Endothelial cell (in vitro differentiated cells): ENCODE measurements around the gene CNPY4. TPM values are rescaled to one million over a fixed set of nuclear protein-coding genes. Genes with fewer than 3 reads are reported as not detected.
A peak's percentile ranks its signal among the peaks of the same experiment; 100 is the strongest.

ENCODE experiments used
- DNase-seq: peaks from one replicate; pipeline ENCODE4 v3.0.0; 2021; ENCODE audit warnings: low spot score
- H3K27ac Mint-ChIP-seq: one replicate; pipeline ENCODE4 v1.8.0; 2021; ENCODE audit warnings: mixed read lengths, inconsistent platforms; ENCODE audit not compliant: unreplicated experiment
- H3K27me3 Mint-ChIP-seq: one replicate; pipeline ENCODE4 v1.8.0; 2021; ENCODE audit warnings: mild to moderate bottlenecking, moderate library complexity, mixed read lengths, inconsistent platforms; ENCODE audit not compliant: unreplicated experiment
- H3K36me3 Mint-ChIP-seq: one replicate; pipeline ENCODE4 v1.8.0; 2021; ENCODE audit warnings: mild to moderate bottlenecking, low read depth, mixed read lengths, inconsistent platforms; ENCODE audit not compliant: unreplicated experiment
- H3K4me1 Mint-ChIP-seq: one replicate; pipeline ENCODE4 v1.8.0; 2021; ENCODE audit warnings: mild to moderate bottlenecking, mixed read lengths, inconsistent platforms; ENCODE audit not compliant: unreplicated experiment
- H3K4me3 Mint-ChIP-seq: one replicate; pipeline ENCODE4 v1.8.0; 2021; ENCODE audit warnings: mild to moderate bottlenecking, mixed read lengths, inconsistent platforms; ENCODE audit not compliant: unreplicated experiment
- H3K9me3 Mint-ChIP-seq: one replicate; pipeline ENCODE4 v1.8.0; 2021; ENCODE audit warnings: mixed read lengths, inconsistent platforms; ENCODE audit not compliant: unreplicated experiment
- CTCF ChIP-seq: fragments of 200-600 bp; sonication (generic); IDR thresholded peaks from one replicate; pipeline ENCODE4 v1.5.0; 2021; ENCODE audit warnings: antibody characterized with exemption; ENCODE audit not compliant: unreplicated experiment
- total RNA-seq: library from RNA; stranded (reverse); fragmentation: NEBNext Ultra II Directional; extraction: Animal tissue kit (Norgen Biotek cat#: 25700); gene quantifications from one replicate; pipeline ENCODE4 v1.2.1, GENCODE V29; 2021; ENCODE audit not compliant: unreplicated experiment

Gene CNPY4
- total RNA-seq, 1 donor from 2014 or later = 28.3 TPM

GRCh38 chr7:100160067-100160466 is 40.6 kb downstream of the CNPY4 start:
- TF ChIP-seq CTCF = no peak
- H3K4me3 Mint-ChIP-seq = no peak overlapping the region
- H3K4me1 Mint-ChIP-seq = peaks cover 20% of the 10 kb centered on the region
- peaks cover 12% of the 10 kb centered on the region for H3K36me3 Mint-ChIP-seq
- no peak for DNase-seq
- no peaks in the 10 kb centered on the region for H3K9me3 Mint-ChIP-seq
- H3K27ac Mint-ChIP-seq = no peak overlapping the region
- H3K27me3 Mint-ChIP-seq = peaks cover 19% of the 10 kb centered on the region

- peaks cover 4% of the 10 kb centered on the region for H3K36me3 Mint-ChIP-seq
- no peak for TF ChIP-seq CTCF
- H3K27ac Mint-ChIP-seq = no peak overlapping the region
- no peaks in the 10 kb centered on the region for H3K9me3 Mint-ChIP-seq
- peaks cover 25% of the 10 kb centered on the region for H3K27me3 Mint-ChIP-seq
- H3K4me3 Mint-ChIP-seq = no peak overlapping the region
- no peak for DNase-seq
- peaks cover 22% of the 10 kb centered on the region for H3K4me1 Mint-ChIP-seq
These were observed 43.6 kb downstream of the CNPY4 start for GRCh38 chr7:100163006-100163531.

GRCh38 chr7:100163871-100164270 is 44.4 kb downstream of the CNPY4 start:
- TF ChIP-seq CTCF = no peak
- DNase-seq = no peak

GRCh38 chr7:100166317-100166940 is 47.0 kb downstream of the CNPY4 start:
- no peak for DNase-seq
- Mint-ChIP-seq H3K27me3 (peaks cover 30% of the 10 kb centered on the region), H3K4me3 (no peak overlapping the region), H3K36me3 (peaks cover 5% of the 10 kb centered on the region), H3K4me1 (peaks cover 32% of the 10 kb centered on the region), H3K9me3 (no peaks in the 10 kb centered on the region), H3K27ac (no peak overlapping the region)
- TF ChIP-seq CTCF = no peak

More at GRCh38 chr7:100163871-100164270, 44.4 kb downstream of the CNPY4 start:
- peaks cover 4% of the 10 kb centered on the region for H3K36me3 Mint-ChIP-seq
- H3K4me3 Mint-ChIP-seq = peak overlapping the region; percentile 47
- no peaks in the 10 kb centered on the region for H3K9me3 Mint-ChIP-seq
- H3K27me3 Mint-ChIP-seq = peaks cover 31% of the 10 kb centered on the region
- H3K27ac Mint-ChIP-seq = no peak overlapping the region
- peaks cover 29% of the 10 kb centered on the region for H3K4me1 Mint-ChIP-seq

- Mint-ChIP-seq H3K4me1 (peaks cover 34% of the 10 kb centered on the region), H3K27me3 (peaks cover 29% of the 10 kb centered on the region), H3K4me3 (peak overlapping the region; percentile 84), H3K27ac (no peak overlapping the region), H3K9me3 (no peaks in the 10 kb centered on the region), H3K36me3 (peaks cover 5% of the 10 kb centered on the region)
- no peak for DNase-seq
- TF ChIP-seq CTCF = no peak
These were observed 47.8 kb downstream of the CNPY4 start for GRCh38 chr7:100166970-100167911.
